H54 (cell line): Measurements from ENCODE around the gene HSPBAP1.

Source experiments
- DNase-seq: peaks from one replicate; pipeline ENCODE4 v3.0.0; 2011; ENCODE audit warnings: low spot score, mixed read lengths; ENCODE audit not compliant: insufficient read length
- FAIRE-seq: peaks from 3 replicates; lab custom pipeline; 2011; peaks lifted over from hg19 to GRCh38; lab: Jason Lieb, UNC
- POLR2A ChIP-seq: IDR thresholded peaks from 2 replicates; pipeline ENCODE4 v1.6.1; 2011; ENCODE audit warnings: low read depth, mild to moderate bottlenecking, low read length

The HSPBAP1 gene

DNA sequence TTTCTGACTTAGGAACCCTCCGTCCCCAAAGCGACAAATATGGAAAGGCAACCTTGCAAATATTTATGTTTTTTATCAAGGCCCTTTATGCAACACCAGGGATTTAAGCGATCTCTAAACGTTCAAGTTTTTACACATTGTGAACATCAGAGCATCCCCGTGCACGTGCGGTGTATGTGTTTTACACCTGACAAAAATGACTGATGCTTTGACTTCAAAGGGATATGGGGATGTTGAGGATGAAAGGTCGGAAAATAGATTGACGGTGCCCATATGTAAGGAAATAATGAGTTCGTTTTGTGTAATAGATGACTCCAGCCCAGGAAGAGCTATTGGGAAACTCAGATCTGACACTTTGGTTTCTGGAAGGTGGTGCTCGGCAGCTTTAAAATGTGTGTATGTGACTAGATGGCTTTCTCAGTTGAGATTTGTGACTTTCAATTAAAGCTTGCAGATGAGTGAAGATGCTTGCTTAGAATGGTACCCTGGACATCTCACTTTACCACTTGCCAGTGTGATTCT lies 2.1 kb upstream of the HSPBAP1 start:
- DNase-seq (no peak), FAIRE-seq (no peak)
- no peak for TF ChIP-seq POLR2A

DNA sequence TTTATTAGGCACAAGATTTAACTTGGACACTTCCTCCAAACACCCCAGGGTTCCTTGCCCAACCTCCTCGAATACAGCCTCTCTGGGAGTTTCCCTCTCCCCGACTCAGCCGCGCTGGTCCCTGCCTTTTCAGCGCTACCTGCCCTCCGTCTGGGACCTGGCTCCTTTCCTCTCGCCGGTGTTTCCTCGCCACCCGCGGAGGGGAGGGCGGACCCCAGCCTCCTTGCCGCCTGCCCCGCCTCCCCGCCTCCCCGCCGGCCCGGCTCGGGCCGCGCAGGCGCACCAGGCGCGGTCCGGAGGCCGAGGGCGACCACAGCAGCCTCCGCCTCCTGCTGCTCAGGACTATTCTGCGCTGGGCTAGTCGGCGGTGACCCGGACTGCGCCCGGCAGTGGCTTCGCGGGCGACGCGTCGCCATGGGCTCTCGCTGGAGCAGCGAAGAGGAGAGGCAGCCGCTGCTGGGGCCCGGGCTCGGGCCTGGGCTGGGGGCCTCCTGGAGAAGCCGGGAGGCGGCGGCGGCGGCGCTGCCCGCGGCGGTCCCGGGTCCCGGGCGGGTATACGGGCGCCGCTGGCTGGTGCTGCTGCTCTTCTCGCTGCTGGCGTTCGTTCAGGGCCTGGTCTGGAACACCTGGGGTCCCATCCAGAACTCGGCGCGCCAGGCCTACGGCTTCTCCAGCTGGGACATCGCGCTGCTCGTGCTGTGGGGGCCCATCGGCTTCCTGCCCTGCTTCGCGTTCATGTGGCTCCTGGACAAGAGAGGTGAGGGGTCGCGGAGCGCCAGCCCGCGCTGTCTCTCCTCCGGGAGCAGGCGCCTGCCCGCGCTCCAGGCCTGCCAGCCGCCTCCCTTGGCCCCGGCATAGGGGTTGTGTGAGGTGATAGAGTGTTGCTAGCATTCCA lies 1.4 kb upstream of the HSPBAP1 start, which contains the start of gene SLC49A4:
Gene SLC49A4 (plus strand): TSS at position 291 of the 895 bp plus-strand sequence. CDS start 124 bp downstream, at position 415.
- peak; percentile 85 for DNase-seq
- TF ChIP-seq POLR2A = peak; percentile 91
- no peak for FAIRE-seq

DNA sequence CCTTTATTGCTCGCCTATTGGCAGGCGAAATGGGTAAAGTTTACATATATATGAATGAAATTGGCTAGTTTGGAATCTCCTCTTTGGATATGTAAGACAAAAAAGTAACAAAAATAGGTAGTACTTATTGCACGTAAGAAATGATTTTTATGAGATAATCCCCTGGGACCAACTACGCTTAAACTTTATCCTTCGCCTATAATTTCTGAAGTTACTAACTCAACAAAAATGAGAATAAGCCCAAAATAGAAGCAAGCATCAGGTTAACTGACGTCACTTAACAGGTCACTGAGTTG lies 800 bp upstream of the HSPBAP1 start:
- TF ChIP-seq POLR2A = no peak
- DNase-seq (no peak), FAIRE-seq (peak; percentile 60)

DNA sequence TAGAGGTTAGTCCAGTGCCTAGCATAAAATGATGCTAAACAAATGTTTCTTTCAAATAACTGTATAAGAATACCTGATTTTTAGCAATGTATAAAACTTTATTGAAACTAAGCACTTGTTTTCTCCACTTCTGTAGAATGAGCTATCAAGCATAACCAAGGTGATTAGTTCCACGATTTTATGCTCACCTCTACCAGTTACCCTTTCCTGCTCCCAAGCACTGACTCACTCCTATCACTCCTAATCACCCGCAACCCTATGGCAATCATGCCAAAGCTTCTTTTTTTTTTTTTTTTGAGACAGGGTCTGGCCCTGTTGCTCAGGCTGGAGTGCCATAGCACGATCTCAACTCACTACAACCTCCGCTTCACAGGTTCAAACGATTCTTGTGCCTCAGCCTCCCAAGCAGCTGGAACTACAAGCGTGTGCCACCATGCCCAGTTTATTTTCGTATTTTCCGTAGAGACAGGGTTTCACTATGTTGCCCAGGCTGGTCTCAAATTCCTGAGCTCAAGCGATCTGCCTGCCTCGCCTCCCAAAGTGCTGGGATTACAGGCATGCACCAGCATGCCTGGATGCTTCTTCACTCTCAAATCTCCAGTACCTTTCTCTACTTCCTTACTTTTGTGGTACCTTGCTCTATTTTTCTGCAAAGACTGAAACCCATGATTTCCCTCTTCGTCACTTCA lies 3.9 kb downstream of the HSPBAP1 start:
- no peak for DNase-seq
- no peak for FAIRE-seq
- TF ChIP-seq POLR2A = no peak

DNA sequence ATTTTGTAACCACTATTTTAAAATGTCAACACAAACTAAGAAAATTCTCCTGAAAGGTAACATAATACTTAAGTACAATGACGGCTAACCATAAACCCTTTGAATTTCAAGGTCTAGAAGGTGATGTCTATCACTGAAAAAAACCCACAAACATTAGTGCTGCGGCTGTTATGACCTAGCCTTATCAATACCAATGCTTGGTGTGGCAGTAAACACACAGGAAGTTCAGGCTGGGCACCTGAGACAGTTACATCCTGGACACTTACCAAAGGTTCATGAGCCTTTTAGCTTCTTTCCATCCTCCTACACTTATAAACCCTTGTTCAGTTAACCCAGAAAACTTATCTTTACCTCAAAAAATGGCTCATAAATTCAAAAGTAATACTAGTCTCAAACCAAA lies 5.8 kb downstream of the HSPBAP1 start:
- FAIRE-seq (no peak), DNase-seq (no peak)
- TF ChIP-seq POLR2A = no peak

DNA sequence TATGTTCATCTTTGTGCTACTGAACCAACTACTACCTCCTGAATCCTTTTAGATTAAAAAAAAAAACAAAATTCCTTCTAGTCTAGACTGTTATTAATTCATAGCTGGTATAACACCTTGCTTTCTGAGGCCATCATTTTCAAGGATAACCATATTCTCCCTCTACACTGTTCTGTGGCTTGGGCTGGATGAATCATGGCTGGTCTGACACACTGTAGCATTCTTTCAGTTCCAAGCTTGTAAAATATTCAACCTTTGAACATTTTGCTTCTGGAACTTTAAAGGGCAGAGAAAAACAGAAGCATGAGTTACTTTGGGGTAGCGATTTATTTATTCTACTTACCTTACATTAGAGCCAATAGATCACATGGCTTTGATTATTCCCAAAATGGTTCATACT lies 7.6 kb downstream of the HSPBAP1 start:
- DNase-seq (peak; percentile 64), FAIRE-seq (peak; percentile 96)
- TF ChIP-seq POLR2A = no peak

DNA sequence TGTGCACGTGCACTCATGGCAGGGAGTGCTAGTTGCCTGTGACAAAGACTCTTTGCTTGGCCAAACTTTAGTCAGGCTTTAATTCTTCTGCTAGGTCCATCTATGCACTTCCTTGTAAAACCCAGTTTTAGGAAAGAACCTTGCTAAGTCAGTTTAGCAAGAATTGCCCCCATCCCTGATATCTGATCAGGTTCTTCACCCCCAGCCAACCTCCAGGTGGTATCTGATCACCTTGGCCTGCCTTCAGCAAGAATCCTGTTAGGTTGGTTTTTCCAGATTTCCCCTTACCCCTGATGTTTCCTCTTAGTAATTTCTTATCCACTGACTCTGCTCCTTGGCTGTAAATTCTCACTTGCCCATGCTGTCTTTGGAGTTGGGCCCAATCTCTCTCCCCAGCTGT lies 8.4 kb downstream of the HSPBAP1 start:
- no peak for FAIRE-seq
- DNase-seq = no peak
- TF ChIP-seq POLR2A = no peak

DNA sequence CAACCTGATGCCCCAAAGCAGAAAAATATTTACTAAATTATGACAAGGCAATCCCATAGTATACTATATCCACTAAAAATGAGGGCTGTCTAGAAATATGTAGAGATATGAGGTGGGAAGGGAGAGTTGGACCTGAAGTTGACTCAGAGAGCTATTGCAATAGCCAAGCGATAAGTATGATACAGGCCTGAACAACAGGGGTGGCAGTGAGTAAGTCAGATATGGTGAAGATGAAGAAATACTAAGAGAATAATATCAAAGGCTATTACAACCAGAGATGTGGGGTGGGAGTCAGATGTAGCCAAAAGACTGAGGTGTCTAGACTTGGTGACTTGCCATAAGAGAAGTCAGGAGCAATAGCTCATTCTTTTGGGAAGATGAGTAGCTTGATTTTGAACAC lies 9.2 kb downstream of the HSPBAP1 start:
- DNase-seq (peak; percentile 34), FAIRE-seq (no peak)
- no peak for TF ChIP-seq POLR2A

DNA sequence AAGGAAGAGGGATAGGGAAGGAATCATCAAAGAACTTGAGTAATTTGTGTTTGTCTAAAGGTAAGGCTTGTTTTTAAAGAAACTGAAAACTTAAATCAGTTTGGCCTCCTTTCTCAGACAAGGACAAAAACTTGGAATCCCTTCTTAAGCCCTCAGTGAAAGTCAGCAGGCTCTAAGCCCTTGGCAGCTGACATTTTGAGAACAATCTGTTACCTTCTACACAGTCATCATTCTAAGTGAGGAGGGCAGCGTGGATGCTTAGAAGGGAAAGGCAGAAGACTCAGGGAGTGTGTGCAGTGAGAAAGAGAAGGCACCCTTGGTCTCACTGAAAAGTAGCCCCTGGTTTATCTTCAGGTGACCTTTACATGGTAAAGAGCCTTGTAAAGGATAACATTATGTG lies 10.8 kb downstream of the HSPBAP1 start:
- DNase-seq (no peak), FAIRE-seq (no peak)
- no peak for TF ChIP-seq POLR2A

DNA sequence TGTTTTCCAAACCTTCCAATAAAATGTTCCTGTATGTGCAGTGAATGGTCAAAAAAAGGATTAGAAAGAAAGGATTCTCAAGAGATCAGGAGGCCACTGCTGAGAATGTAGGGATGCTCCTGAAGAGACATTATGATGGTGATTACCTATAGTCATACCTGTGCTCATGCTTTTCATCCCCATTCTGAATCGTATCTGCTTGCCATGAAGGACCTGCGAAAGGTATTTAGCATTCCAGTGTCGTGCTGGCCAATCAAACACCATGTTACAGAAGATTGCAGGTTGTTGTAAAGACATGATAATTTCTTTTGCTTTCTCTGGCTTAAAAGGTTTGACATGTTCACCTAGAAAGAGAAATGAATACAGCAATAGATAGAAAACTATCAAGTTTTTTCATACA lies 16.1 kb downstream of the HSPBAP1 start:
- FAIRE-seq = no peak
- no peak for TF ChIP-seq POLR2A
- no peak for DNase-seq

DNA sequence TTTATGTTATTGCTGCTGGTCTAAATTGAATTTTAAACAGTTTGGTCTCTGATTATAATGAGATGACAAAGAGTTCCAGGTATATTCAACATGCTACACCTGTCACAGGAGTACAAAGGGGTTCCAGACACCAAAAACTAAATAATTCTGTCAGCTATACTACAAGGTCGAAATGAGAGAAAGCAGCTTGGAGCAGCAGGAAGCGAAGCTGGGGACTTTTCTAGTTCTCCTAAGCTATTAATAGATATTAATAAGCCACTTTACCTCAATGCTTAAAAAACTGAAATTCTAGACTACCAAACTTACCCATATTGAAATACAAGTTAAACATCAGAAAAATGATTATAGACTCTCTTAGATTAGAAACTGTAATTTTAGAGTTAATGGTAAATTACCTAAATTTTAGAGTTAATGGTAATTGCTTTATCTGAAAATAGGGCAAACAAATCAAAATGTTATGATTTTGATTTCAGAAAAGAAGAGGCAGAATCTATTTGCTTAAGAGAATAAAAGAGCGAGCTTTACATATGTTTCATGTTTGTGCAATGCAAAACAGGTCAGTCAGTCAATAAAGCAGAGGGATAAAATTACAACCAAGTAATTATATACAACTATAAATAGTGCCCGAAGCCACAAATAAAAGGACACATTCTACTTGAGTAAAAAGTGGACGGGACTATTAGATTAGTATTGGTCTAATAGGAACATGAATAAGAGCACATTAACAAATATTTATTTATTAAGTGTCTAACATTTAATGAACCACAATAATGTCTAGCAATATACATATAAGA lies 16.8 kb downstream of the HSPBAP1 start:
- DNase-seq (no peak), FAIRE-seq (no peak)
- no peak for TF ChIP-seq POLR2A

DNA sequence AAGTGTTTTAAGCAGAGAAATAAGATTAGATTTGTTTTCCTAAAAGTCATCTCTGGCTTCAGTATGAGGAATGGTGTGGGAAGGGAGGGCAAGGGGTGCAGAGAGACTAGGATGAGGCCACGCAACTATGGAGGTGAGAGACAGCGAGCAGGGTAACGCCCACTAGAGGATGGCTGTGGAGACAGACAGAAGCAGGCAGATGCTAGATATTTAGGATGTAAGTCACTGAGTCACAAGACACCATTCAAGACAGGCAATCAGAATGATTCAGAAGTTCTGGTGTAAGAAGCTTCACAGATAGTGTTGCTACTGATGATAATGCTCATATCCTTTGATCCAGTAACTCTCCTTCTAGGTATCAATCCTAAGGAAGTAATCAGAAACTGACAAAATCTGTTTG lies 19.1 kb downstream of the HSPBAP1 start:
- TF ChIP-seq POLR2A = no peak
- FAIRE-seq (peak; percentile 83), DNase-seq (no peak)

DNA sequence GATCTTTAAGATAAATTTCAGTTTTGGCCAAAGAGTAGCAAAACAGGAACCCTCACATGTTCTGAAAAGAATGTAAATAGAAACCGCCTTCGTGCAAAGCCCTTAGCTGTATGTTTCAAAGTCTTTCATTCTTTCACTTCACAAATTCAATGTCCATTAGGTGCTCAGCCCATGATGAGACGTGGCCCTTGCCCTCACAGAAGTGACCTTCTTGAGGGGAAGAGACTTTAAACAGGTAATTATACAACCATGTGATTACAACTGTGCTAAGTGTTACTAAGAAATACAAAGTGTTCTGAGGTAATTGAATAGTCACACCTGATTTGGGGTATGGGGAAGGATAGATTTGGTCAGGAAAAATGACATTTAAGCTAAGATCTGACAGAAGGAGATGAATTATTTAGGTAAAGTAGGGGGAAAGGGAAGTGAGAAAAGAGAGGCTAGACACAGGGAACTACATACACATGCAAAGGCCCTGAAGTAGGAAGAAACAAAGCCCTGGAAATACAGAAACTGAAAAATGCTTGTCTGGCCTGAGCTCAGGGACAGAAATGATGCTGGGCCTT lies 19.6 kb downstream of the HSPBAP1 start:
- DNase-seq (no peak), FAIRE-seq (peak; percentile 36)
- no peak for TF ChIP-seq POLR2A
